SK-N-SH (cell line): ENCODE results near the gene STRADA. TPM values are rescaled to one million over a fixed set of nuclear protein-coding genes. Genes with fewer than 3 reads are reported as not detected.

Experiments used
- CTCF ChIA-PET: fragments of 300-600, 350-600 bp; formaldehyde crosslinking; extraction: SDS; loops from one replicate; lab custom pipeline; 2021; lab: Yijun Ruan, JAX
- POLR2A ChIA-PET: fragments of 350-600 bp; sonication (Branson Sonifier 250); formaldehyde crosslinking; extraction: SDS; loops from one replicate; lab custom pipeline; 2020; ENCODE audit warnings: antibody characterized with exemption, inconsistent platforms; lab: Yijun Ruan, JAX
- DNase-seq: peaks from one replicate; pipeline ENCODE4 v3.0.0; 2012
- H2AFZ ChIP-seq: fragments of 200-600 bp; sonication (generic); 2 replicates; pipeline ENCODE4 v1.8.1; 2016; ENCODE audit warnings: antibody characterized with exemption, mild to moderate bottlenecking, low read depth
- H3F3A ChIP-seq: fragments of 200-600 bp; sonication (generic); replicated peaks from 2 replicates; pipeline ENCODE3; 2016; ENCODE audit warnings: antibody characterized with exemption, mild to moderate bottlenecking; ENCODE audit not compliant: insufficient read depth
- H3K27ac ChIP-seq, 2 experiments: fragments of 200-500 bp in 1 of 2; fragments of 200-600 bp in 1 of 2; sonication (Bioruptor generic) in 1 of 2; sonication (generic), shearing (Covaris generic) in 1 of 2; 2 replicates each; pipeline versions ENCODE4 v1.5.1 to v1.6.1; 2014 to 2016; ENCODE audit warnings: low read depth in 2 of 2, inconsistent platforms in 1 of 2, low read length in 1 of 2, mild to moderate bottlenecking in 1 of 2, mixed read lengths in 1 of 2
- H3K27me3 ChIP-seq: fragments of 200-600 bp; sonication (generic), shearing (Covaris generic); 2 replicates; pipeline ENCODE4 v1.6.1; 2016; ENCODE audit warnings: mixed run types; ENCODE audit not compliant: insufficient read depth
- H3K36me3 ChIP-seq, 2 experiments: fragments of 200-500 bp in 1 of 2; fragments of 200-600 bp in 1 of 2; sonication (Bioruptor generic) in 1 of 2; sonication (generic) in 1 of 2; replicated peaks in 1 of 2; 2 replicates each; pipeline versions ENCODE3 to v1.5.1; 2014 to 2016; ENCODE audit warnings: low read length in 1 of 2, mild to moderate bottlenecking in 1 of 2; ENCODE audit not compliant: insufficient read depth in 2 of 2, control insufficient read depth in 1 of 2
- H3K4me1 ChIP-seq, 2 experiments: fragments of 200-500 bp in 1 of 2; fragments of 200-600 bp in 1 of 2; sonication (Bioruptor generic) in 1 of 2; sonication (generic), shearing (Covaris generic) in 1 of 2; 2 replicates each; pipeline versions ENCODE4 v1.5.1 to v1.6.1; 2014 to 2016; ENCODE audit warnings: low read depth in 1 of 2, low read length in 1 of 2, mixed run types in 1 of 2; ENCODE audit not compliant: insufficient read depth in 2 of 2, control insufficient read depth in 1 of 2
- H3K4me2 ChIP-seq: fragments of 200-600 bp; sonication (generic), shearing (Covaris generic); 2 replicates; pipeline ENCODE4 v1.6.1; 2017; ENCODE audit warnings: mixed run types
- H3K4me3 ChIP-seq, 2 experiments: fragments of 200-500 bp in 1 of 2; fragments of 200-600 bp in 1 of 2; sonication (Bioruptor generic) in 1 of 2; sonication (generic), shearing (Covaris generic) in 1 of 2; 2 replicates each; pipeline versions ENCODE4 v1.5.1 to v1.8.1; 2014 to 2016; ENCODE audit warnings: low read depth in 2 of 2, inconsistent platforms in 1 of 2, low read length in 1 of 2, mild to moderate bottlenecking in 1 of 2, mixed read lengths in 1 of 2, moderate library complexity in 1 of 2
- H3K79me2 ChIP-seq: fragments of 200-600 bp; sonication (generic); 2 replicates; pipeline ENCODE4 v1.8.1; 2017; ENCODE audit warnings: mild to moderate bottlenecking; ENCODE audit not compliant: insufficient read depth
- H3K9ac ChIP-seq: fragments of 200-600 bp; sonication (generic); 2 replicates; pipeline ENCODE4 v1.6.1; 2017; ENCODE audit warnings: mixed run types
- H3K9me2 ChIP-seq: fragments of 200-600 bp; sonication (generic); 2 replicates; pipeline ENCODE4 v1.6.1; 2017; ENCODE audit warnings: mixed run types
- H3K9me3 ChIP-seq: fragments of 200-600 bp; sonication (generic); 2 replicates; pipeline ENCODE4 v1.6.1; 2017; ENCODE audit warnings: mixed run types, mild to moderate bottlenecking, moderate library complexity
- H4K20me1 ChIP-seq: fragments of 200-600 bp; sonication (generic); 2 replicates; pipeline ENCODE4 v1.6.1; 2017; ENCODE audit warnings: mild to moderate bottlenecking, mixed run types; ENCODE audit not compliant: insufficient read depth
- CHD2 ChIP-seq: fragments of 150-350 bp; IDR thresholded peaks from 2 replicates; pipeline ENCODE4 v1.6.1; 2018; ENCODE audit warnings: low read length; ENCODE audit not compliant: partially characterized antibody
- ELF1 ChIP-seq: IDR thresholded peaks from 2 replicates; pipeline ENCODE4 v1.4.0; 2012
- EZH2phosphoT487 ChIP-seq: fragments of 200-600 bp; sonication (generic); IDR thresholded peaks from 2 replicates; pipeline ENCODE4 v1.6.1; 2017; ENCODE audit warnings: low read depth, mixed run types, mild to moderate bottlenecking, antibody characterized with exemption, moderate library complexity, borderline replicate concordance
- GABPA ChIP-seq: IDR thresholded peaks from 2 replicates; pipeline ENCODE4 v1.4.0; 2012; ENCODE audit warnings: low read depth, mild to moderate bottlenecking
- MEF2A ChIP-seq: IDR thresholded peaks from 2 replicates; pipeline ENCODE4 v1.4.0; 2012; ENCODE audit warnings: low read depth, borderline replicate concordance
- MXI1 ChIP-seq: IDR thresholded peaks from 2 replicates; pipeline ENCODE4 v1.6.1; 2012; ENCODE audit warnings: mild to moderate bottlenecking, low read depth, low read length, improper control_type of control experiment
- RCOR1 ChIP-seq: fragments of 150-350 bp; IDR thresholded peaks from 2 replicates; pipeline ENCODE4 v1.6.1; 2017; ENCODE audit warnings: antibody characterized with exemption, low read length
- RXRA ChIP-seq: IDR thresholded peaks from 2 replicates; pipeline ENCODE4 v1.4.0; 2012; ENCODE audit warnings: low read depth, mild to moderate bottlenecking, borderline replicate concordance
- SIN3A ChIP-seq: IDR thresholded peaks from 2 replicates; pipeline ENCODE4 v1.6.1; 2012; ENCODE audit warnings: low read depth, mild to moderate bottlenecking, low read length, moderate library complexity, borderline replicate concordance
- SMC3 ChIP-seq: IDR thresholded peaks from 2 replicates; pipeline ENCODE4 v1.6.1; 2012; ENCODE audit warnings: low read depth, low read length, improper control_type of control experiment
- TAF1 ChIP-seq: IDR thresholded peaks from 2 replicates; pipeline ENCODE4 v1.6.1; 2012; ENCODE audit warnings: low read depth, mild to moderate bottlenecking, low read length, moderate library complexity, borderline replicate concordance
- TCF12 ChIP-seq: IDR thresholded peaks from 2 replicates; pipeline ENCODE4 v1.4.0; 2012
- USF1 ChIP-seq: IDR thresholded peaks from 2 replicates; pipeline ENCODE4 v1.4.0; 2012; ENCODE audit warnings: low read depth, borderline replicate concordance
- WGBS: methylation state at CpG from one replicate; pipeline ENCODE4 v1.1.6; 2017; ENCODE audit warnings: low lambda C conversion rate; 5-methylcytosine and 5-hydroxymethylcytosine counted together
- polyA plus RNA-seq, 3 experiments: library from polyadenylated mRNA; depleted of rRNA; stranded (reverse); fragments of >200 nt; gene quantifications; 2 replicates each; pipeline ENCODE4 v1.2.3, GENCODE V29; 2012

STRADA gene
- polyA plus RNA-seq, 1 of the 3 experiments (the other 2 are of a cell fraction): 37.3 TPM

GRCh38 chr17:63706336-63707082 is 35.1 kb downstream of the STRADA start (continued):
- no peak for TF ChIP-seq USF1
- TF ChIP-seq EZH2phosphoT487: no peak
- TF ChIP-seq MXI1: no peak
- TF ChIP-seq, all 33 proteins: peak for 0

- ChIA-PET POLR2A (interaction anchor here (1.2 kb wide), 1 partner anchor 17 kb away, joined by 3 read pairs; no protein-coding TSS in a partner anchor), CTCF (interaction anchor here (1.4 kb wide), 1 partner anchor 280 kb away, joined by 3 read pairs; no protein-coding TSS in a partner anchor)
- Histone ChIP-seq H3F3A (peaks cover 9% of the 10 kb centered on the region), H4K20me1 (no peaks in the 10 kb centered on the region), H3K27me3 (no peaks in the 10 kb centered on the region), H3K27ac (no peak overlapping the region), H3K4me2 (no peak overlapping the region), H3K9me2 (no peaks in the 10 kb centered on the region), H3K9ac (no peak overlapping the region), H3K9me3 (no peaks in the 10 kb centered on the region), H3K4me1 (peaks cover 9 to 39% of the 10 kb centered on the region in 2 experiments; a peak in 2 of 4 replicates)
- no peak for DNase-seq
- 73% methylated on average over 3 of the region's 3 CpGs for WGBS
- no peak for TF ChIP-seq MEF2A
- no peak for TF ChIP-seq RXRA
- TF ChIP-seq GABPA: no peak
- no peak for TF ChIP-seq CHD2
- TF ChIP-seq, all 33 proteins: peak for 0
- peaks cover 21 to 45% of the 10 kb centered on the region in 2 experiments for H3K36me3 ChIP-seq
- H2AFZ ChIP-seq: no peak overlapping the region
- peaks cover 7% of the 10 kb centered on the region for H3K79me2 ChIP-seq
- H3K4me3 ChIP-seq: no peak overlapping the region
These were observed 35.9 kb downstream of the STRADA start for GRCh38 chr17:63705657-63706056.

GRCh38 chr17:63704836-63705235 is 36.8 kb downstream of the STRADA start:
- DNase-seq: no peak
- Histone ChIP-seq H3K4me3 (no peak overlapping the region), H3K4me2 (no peak overlapping the region), H2AFZ (no peak overlapping the region), H3K9me2 (no peaks in the 10 kb centered on the region), H3K27ac (no peak overlapping the region), H3K4me1 (peaks cover 9 to 40% of the 10 kb centered on the region in 2 experiments; a peak in 2 of 4 replicates)
- POLR2A ChIA-PET: no interaction called here
- TF ChIP-seq ELF1 (no peak), TAF1 (no peak), TCF12 (no peak), GABPA (no peak), SMC3 (no peak), CHD2 (no peak), RCOR1 (no peak), SIN3A (no peak)
- TF ChIP-seq, all 33 proteins: peak for 0
- H3K36me3 ChIP-seq: peaks cover 16 to 39% of the 10 kb centered on the region in 2 experiments
- 96% methylated on average over 9 of the region's 9 CpGs for WGBS
- peaks cover 8% of the 10 kb centered on the region for H3K79me2 ChIP-seq
- CTCF ChIA-PET: no interaction called here
- no peaks in the 10 kb centered on the region for H3K9me3 ChIP-seq
- no peaks in the 10 kb centered on the region for H3K27me3 ChIP-seq
- H4K20me1 ChIP-seq: no peaks in the 10 kb centered on the region
- H3F3A ChIP-seq: peaks cover 9% of the 10 kb centered on the region
- no peak overlapping the region for H3K9ac ChIP-seq
